MCF 10A (cell line): Measurements from ENCODE around the gene AMFR. TPM values are rescaled to one million over a fixed set of nuclear protein-coding genes. Genes with fewer than 3 reads are reported as not detected.

ENCODE experiments used
- BruUV-seq: library from RNA; stranded (reverse); fragments of 400-500 nt; replicated peaks from 2 replicates; lab custom pipeline; 2021; lab: Mats Ljungman, UMichigan
- CTCF ChIA-PET: fragments of 300-600 bp; sonication (Branson Sonifier 250); formaldehyde crosslinking; extraction: SDS; loops from one replicate; lab custom pipeline; 2021; ENCODE audit warnings: antibody characterized with exemption, inconsistent platforms; lab: Yijun Ruan, JAX
- POLR2A ChIA-PET: fragments of 300-600, 350-650 bp; sonication (Branson Sonifier 250); formaldehyde crosslinking; extraction: SDS; loops from one replicate; lab custom pipeline; 2020; ENCODE audit warnings: antibody characterized with exemption, inconsistent platforms; lab: Yijun Ruan, JAX
- DNase-seq: peaks from one replicate; pipeline ENCODE4 v3.0.0-alpha.2; 2018; ENCODE audit not compliant: unreplicated experiment
- H3K27ac Mint-ChIP-seq: one replicate; pipeline ENCODE4 v1.8.0; 2022; ENCODE audit warnings: mild to moderate bottlenecking, low read depth, mixed read lengths; ENCODE audit not compliant: unreplicated experiment
- H3K27me3 Mint-ChIP-seq: one replicate; pipeline ENCODE4 v1.8.0; 2022; ENCODE audit warnings: mixed read lengths; ENCODE audit not compliant: insufficient read depth, unreplicated experiment
- H3K36me3 Mint-ChIP-seq: one replicate; pipeline ENCODE4 v1.8.0; 2022; ENCODE audit warnings: mild to moderate bottlenecking, moderate library complexity, mixed read lengths; ENCODE audit not compliant: insufficient read depth, unreplicated experiment
- H3K4me1 Mint-ChIP-seq: one replicate; pipeline ENCODE4 v1.8.0; 2022; ENCODE audit warnings: mixed read lengths; ENCODE audit not compliant: insufficient read depth, unreplicated experiment
- H3K4me3 Mint-ChIP-seq: one replicate; pipeline ENCODE4 v1.8.0; 2022; ENCODE audit warnings: mild to moderate bottlenecking, moderate library complexity, mixed read lengths; ENCODE audit not compliant: unreplicated experiment
- H3K9me3 Mint-ChIP-seq: one replicate; pipeline ENCODE4 v1.8.0; 2022; ENCODE audit warnings: mixed read lengths; ENCODE audit not compliant: unreplicated experiment
- CTCF ChIP-seq: fragments of 200-600 bp; IDR thresholded peaks from one replicate; pipeline ENCODE4 v1.8.0; 2022; ENCODE audit warnings: antibody characterized with exemption, mild to moderate bottlenecking; ENCODE audit not compliant: unreplicated experiment
- intact Hi-C: fragments of 100-400 bp; cut with micrococcal nuclease; formaldehyde crosslinking; loops from 2 replicates; pipeline ENCODE4 v1.14.1; 2022
- total RNA-seq: library from RNA; stranded (reverse); gene quantifications from 2 replicates; pipeline ENCODE4 v1.2.3, GENCODE V29; 2022

Gene AMFR
- total RNA-seq, 1 experiment from 2014 or later: 97.2 TPM

DNA sequence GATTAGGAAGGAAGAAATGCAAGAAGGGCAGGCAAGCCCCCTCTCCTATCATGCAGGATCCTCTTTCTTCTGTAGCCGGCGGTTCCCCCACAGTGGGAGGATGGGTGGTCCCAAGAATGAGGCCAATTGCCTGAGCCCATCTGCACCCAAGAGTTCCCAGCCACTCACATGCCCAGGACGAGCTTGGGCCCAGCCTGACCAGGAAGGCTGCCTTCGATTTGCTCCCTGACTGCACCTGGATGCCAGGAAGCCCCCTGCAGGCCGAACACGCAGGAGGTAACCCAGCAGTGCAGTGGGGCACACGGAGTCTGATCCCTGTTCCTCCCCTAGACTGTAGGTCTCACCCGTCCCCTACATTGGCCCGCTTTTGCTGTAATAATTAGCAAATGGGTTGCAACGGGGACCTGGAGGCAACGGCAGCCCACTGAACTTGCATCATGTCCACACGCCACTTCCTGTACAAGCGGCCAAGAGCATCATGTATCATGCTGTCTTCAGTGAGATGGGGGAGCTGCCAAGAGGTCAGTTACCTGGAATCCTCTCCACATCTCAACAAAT, 67.5 kb downstream of the AMFR start:
- Mint-ChIP-seq H3K9me3 (no peaks in the 10 kb centered on the region), H3K4me1 (peaks cover 8% of the 10 kb centered on the region), H3K27ac (no peak overlapping the region), H3K36me3 (peaks cover 24% of the 10 kb centered on the region), H3K27me3 (no peaks in the 10 kb centered on the region), H3K4me3 (no peak overlapping the region)
- no TSS peak for BruUV-seq
- no peak for TF ChIP-seq CTCF
- DNase-seq: no peak
- intact Hi-C loops: no loop called here
- CTCF ChIA-PET: interaction anchor here (2.9 to 9.3 kb wide), 3 partner anchors 21 to 412 kb away, joined by 14 to 233 read pairs (median 15); no protein-coding TSS in a partner anchor
- POLR2A ChIA-PET: no interaction called here

DNA sequence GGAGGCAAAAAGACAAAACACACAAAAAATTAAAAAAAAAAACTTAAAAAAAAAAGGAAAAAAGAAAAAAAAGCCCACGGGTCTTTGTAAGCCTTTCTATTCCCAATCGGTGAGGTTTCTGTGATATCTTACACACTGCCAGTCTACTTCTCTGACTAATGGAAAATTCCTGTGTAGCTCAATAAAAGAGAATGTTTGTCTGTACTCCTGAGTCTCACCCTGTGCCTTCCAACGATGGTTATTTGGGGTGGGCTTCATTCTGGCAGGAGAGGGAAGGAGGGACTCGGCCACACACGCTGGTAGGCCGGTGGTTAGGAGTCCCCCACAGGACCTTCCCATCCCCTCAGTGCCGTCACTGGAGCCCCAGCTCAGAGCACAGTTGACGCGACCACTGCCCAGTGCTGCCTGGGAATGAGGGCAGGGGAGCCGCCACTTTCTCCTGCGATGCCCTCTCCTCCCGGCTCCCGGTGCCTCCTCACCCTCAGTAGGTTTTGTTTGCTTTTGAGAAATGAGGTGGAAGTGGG, 68.0 kb downstream of the AMFR start:
- Mint-ChIP-seq H3K27me3 (peaks cover 2% of the 10 kb centered on the region), H3K4me3 (no peak overlapping the region), H3K9me3 (no peaks in the 10 kb centered on the region), H3K36me3 (peaks cover 18% of the 10 kb centered on the region), H3K4me1 (peaks cover 8% of the 10 kb centered on the region), H3K27ac (no peak overlapping the region)
- ChIA-PET POLR2A (interaction anchor here (1.7 kb wide), 1 partner anchor 25 kb away, joined by 15 read pairs; no protein-coding TSS in a partner anchor), CTCF (interaction anchor here (1.8 to 9.3 kb wide), 5 partner anchors 10 to 412 kb away, joined by 13 to 233 read pairs (median 15); no protein-coding TSS in a partner anchor)
- no peak for DNase-seq
- no peak for TF ChIP-seq CTCF
- intact Hi-C loops: no loop called here
- BruUV-seq: no TSS peak

DNA sequence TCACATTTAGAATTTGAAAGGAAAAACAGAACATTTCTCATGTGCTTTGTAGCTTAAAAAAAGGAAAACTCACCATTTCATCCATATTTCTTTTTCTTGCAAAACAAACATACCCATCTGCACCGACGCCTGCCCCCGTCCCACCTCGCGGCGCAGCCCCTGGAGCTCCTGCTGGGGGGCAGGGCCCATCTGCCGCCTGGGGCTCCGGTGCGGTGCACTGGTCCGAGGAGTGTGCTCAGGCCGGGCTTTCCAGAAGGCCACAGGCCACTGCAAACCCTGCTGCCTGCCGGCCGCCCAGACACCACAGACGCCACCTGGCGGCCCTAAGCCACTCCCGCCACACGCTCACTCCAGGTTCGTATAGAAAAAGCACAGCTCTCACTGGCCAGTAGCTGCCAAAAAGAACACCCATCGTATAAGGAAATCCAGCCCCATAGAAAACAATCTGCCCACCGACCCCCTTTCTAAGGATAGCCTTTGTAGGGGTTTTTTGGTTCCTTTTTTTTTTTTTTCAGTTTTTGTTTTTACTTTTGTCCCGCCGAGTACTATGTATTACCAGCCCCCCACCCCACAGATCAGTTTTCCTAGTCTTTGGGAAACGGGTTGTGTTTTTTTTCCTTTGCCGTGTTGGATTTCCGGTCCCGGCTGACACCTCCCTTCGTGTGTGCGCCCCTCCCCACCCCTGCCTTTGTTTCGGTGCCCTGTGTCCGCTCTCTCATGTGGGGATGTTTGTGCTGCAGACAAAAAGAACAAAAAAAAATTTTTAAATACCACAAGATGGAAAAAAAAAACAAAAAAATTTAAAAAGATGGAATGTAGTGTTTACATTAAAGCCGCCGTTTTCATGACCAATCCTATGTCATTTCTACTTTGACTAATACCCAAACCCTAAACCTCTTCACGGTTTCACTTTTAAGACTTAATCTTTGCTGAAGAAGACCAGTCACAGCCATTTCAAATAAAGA, 68.8 kb downstream of the AMFR start:
- ChIA-PET CTCF (interaction anchor here (0.6 to 9.3 kb wide), 38 partner anchors 8 to 1039 kb away, joined by 3 to 233 read pairs (median 4); no protein-coding TSS in a partner anchor), POLR2A (interaction anchor here (0.6 to 1.7 kb wide), 9 partner anchors 12 to 1510 kb away, joined by 3 to 15 read pairs (median 4); no protein-coding TSS in a partner anchor)
- TF ChIP-seq CTCF: peak; percentile 76
- H3K27ac Mint-ChIP-seq: no peak overlapping the region
- H3K27me3 Mint-ChIP-seq: peaks cover 10% of the 10 kb centered on the region
- intact Hi-C loops: loop anchor here (1.0 kb wide), 2 partner anchors 24 to 346 kb away; no protein-coding TSS in a partner anchor
- DNase-seq: peak; percentile 83
- H3K4me1 Mint-ChIP-seq: peaks cover 8% of the 10 kb centered on the region
- BruUV-seq: no TSS peak
- peak overlapping the region; percentile 46 for H3K4me3 Mint-ChIP-seq
- no peaks in the 10 kb centered on the region for H3K9me3 Mint-ChIP-seq
- H3K36me3 Mint-ChIP-seq: peaks cover 14% of the 10 kb centered on the region
